NK-92 (cell line): ENCODE data around the gene ITPR1.

Source experiments
- DNase-seq: peaks from one replicate; lab custom pipeline; 2025; ENCODE audit not compliant: unreplicated experiment; lab: John Stamatoyannopoulos, UW

ITPR1 gene

DNA sequence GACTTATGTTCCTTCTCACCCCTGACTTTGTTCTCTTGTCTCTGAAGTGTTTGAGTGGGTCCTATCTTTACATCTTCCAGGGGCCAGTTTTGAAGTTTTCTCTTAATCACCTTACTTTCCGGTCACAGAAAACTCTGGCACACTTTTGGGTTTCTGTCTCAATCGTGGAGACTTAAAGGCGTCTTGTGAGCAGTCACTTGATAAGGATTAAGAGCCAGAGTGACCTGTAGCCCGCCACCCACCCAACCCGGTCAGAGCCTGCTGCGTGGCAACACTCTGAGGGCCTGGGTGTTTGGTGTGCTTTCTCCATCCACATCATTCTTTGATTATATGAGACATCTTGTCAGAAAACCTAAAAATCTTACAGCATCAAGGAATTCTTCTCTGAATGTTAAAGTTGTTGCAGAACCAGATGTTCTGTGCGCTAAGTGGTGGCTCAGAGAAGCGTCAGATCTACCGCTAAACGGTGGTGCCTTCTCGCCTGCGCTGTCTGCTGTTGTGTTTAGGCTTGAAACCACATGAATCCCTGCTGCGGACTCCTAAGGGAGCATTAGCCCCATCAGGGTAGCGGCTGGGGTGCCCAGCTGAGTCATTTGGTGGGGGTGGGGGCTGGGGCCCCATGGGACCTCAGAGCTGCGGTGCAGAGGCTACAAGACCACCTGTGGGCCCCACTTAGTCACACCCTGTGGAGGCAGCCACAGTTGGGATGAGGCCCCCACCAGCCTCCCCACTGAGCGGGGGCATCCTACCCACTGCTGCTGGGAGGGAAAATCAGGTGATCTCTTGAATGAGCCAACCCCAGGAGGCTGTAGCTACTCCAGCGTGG is 327.4 kb downstream of the ITPR1 start:
- no peak for DNase-seq

DNA sequence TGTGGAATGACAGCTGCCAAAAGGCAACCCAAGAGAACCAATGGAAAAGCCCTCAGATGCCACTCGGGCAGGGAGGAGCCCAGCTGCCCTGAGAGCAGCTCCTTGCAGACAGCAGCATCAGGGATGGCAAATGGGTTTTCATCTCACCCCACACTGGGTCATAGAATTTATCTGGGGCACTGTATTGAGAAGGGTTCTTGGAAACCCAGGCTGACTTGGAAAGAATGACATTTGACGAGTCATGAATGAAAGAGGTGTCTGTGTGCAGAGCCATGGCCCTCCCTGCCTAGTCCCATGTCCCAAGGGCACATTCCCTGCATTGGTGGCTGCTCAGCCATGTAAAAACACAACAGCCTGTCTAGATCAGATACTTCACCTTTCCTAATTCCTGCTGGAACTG is 328.2 kb downstream of the ITPR1 start:
- no peak for DNase-seq

DNA sequence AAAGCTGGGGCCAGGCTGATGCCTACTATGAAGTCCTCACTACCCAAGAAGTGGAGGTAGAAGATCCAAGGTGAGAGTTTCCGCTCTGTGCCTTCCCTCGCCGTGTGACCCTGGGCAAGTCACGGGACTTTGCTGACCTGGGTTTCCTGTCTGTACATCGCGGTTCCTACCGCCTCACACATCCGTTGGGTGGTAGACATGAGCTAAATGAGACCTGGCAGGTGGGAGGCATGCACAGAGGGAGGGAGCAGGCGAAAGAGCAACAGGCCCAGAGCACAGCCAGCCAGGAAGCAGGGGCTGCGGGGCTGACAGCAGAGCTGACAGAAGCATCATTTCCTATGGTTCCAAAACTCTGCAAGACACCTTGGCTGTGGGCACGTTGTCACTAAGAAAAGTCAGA is 328.8 kb downstream of the ITPR1 start:
- DNase-seq, result peak; percentile 17

DNA sequence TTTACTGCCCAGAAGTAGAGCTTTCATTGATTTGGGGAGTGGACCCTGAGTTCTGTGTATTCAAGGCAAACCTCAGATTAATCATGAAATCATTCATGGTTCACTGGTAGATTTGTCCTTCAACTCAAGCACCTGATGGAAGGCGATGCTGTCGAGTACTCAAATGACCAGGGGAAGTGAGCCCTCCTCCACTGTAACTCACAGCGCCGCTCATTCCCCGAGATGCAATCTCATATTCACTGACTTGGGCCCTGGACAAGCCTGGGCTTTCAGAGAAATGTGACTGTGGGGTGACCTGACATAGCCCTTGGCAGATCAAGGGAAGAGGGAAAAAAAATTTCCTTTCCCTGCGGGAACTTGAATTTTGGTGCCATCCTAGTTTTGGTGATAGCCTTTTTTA is 329.4 kb downstream of the ITPR1 start:
- no peak for DNase-seq

DNA sequence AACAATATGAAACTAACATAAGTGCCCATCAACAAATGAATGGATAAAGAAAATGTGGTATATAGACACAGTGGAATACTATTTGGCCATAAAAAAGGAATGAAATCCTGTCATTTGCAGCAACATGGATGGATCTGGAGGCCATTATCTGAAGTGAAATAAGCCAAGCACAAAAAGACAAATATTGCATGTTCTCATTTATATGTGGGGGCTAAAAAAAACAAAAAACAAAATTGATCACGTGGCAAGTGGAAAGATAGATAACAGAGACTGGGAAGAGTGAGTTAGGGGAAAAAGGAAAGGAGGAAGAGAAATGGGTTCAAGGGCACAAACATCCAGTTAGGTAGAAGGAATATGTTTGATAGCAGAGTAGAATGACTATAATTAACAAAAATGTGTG is 330.2 kb downstream of the ITPR1 start:
- no peak for DNase-seq

DNA sequence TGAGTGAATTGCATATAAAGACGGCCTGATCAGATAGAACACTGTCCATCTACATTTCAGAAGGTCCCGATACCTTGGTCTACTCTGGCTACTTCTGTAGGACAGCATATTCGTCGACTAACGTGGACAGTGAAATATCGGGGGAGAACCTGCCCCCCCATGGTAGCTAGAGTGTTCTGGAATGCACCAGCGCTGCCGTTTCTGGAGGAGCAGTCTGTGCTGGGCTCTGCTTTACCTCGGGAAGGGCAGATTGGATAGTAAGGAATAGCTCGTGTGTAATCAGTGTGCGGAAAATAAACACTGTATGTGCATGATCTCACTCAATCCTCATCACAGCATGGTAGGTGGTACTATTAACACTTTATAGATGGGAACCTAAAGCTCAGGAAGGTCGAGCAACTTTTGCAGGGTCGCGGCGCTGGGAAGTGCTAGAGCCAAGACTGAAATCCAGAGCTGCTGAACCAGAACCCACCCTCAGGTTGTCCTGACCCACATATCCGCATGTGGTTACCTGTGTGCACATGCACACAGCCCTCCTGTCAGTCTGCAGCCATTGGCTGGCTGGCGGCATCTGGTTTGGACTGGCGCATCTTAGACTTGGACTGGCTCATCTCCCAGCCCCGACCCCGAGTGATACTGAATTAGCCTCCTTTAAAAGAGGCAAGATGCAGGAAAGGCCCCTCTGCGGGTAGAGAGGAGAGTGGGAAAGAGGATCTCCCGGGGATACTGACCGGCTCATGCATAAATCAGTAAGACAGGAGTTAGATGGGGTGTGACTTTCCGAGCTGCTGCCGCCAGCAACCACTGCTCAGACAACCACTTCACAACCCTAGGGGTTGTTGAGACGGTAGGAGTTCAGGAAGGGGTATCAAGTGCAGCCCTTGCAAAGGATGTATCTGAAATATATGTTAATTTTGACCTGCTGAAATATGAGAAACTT is 331.1 kb downstream of the ITPR1 start:
- DNase-seq, result no peak

DNA sequence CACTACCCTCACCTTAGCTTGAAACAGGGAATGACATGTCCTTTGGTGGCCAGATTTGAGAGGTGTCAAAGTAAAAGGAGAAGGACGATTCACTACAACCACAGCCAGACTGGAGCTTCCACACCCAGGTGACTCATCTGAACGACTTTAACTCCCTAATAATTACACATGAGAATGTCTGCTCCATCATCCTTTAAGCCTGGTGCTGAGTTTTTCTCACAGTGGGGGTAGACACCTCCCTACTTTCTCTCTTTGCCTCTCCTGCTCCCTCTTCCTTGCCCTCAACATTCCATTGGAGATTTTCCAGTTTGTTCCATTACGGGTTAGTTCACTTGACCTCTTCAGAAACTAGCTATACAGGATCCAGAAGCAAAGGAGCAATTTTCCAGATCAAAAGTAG is 331.8 kb downstream of the ITPR1 start:
- no peak for DNase-seq

DNA sequence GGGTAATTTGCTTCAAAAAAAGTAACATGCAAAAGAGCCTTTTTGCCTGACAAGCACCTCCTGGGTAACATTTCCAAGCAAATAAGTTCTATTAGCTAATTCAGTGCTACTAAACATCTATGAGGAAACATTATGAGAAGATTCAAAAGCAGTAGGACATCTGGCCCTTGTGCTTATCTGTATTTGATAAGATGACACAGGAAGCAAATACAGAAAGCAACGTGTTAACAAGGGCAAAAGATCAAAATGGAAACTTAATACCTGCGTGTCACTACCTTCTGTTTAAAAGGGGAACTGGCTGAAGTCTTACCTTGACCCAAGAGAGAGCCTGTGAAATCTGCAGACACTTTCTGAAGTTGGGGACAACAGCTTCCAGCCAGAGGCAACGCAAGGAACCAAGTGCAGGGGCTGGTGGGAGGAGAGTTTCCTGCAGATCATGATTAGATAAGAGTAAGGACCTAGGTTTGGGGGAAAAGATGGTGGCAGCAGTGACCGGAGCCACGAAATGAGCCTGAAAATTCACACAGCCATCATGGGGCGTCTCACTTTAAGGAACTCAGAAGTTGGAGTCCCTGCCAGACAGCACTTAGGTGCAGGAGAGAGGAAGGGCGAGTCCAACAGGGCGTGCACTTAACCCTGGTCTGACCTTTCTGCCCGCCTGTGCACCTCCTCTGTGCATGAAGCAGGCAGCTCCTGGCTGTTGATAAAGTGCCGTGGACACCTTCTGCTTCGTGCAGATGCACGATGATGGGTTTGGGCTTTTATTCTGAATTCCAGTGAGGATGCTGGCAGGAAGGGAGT is 332.5 kb downstream of the ITPR1 start:
- no peak for DNase-seq

DNA sequence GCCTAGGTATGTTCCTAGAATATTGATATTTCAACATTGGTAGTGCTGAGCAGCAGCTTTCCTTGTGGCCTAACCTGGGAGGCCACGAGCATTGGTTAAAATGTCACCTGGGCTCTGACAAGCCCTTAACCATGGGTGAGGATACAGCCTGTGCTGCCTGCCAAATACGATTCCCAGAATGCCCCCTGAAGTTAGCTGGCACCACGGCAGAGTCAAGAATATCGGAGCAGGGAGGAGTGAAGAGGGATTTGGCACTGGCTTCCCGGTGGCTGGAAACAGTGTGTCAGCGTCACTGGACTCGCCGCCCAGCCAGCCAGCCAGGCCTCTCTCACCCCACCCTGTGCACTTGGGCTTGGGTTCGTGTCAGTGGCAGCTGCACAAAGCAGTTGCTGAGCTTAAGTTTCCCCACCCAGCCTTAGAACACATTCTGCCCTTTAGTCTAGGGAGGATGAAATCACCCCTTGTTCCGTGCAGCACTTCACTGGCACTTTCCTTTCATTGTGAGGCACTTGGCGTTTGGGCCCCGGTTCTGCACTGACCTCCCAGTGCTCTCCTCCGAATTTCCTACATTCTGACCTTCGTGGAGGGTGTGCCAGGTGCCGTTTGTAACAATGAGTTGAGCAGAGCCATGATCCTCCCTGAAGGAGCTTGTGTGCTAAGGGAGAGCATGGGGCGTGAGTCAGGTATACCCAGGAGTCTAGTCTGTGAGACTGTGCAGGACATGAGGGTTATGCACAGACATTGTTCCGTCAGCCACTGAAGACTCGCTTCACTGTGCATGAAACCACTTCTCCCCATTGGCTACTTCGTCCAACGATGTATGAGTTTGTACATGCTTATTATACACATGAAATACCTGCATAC is 333.3 kb downstream of the ITPR1 start:
- no peak for DNase-seq

DNA sequence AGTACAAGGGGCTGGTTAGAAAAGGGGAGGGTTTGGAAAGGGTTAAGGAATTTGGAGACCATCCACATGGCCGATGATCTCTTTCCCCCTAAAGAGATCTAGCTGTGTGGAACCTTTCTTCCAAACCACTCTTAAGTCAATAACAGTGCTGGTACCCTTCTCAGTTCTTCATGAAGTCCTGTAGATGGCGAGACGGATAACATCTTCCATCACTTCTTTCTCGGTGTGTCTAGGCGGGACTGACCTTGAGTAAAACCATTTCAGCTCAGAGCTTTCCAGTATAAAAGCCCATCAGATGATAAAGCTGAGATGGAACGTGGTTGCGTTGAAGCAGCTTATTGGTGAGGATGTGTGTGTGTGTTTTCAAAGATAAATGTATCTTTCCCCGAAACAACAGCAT is 334.6 kb downstream of the ITPR1 start:
- no peak for DNase-seq

DNA sequence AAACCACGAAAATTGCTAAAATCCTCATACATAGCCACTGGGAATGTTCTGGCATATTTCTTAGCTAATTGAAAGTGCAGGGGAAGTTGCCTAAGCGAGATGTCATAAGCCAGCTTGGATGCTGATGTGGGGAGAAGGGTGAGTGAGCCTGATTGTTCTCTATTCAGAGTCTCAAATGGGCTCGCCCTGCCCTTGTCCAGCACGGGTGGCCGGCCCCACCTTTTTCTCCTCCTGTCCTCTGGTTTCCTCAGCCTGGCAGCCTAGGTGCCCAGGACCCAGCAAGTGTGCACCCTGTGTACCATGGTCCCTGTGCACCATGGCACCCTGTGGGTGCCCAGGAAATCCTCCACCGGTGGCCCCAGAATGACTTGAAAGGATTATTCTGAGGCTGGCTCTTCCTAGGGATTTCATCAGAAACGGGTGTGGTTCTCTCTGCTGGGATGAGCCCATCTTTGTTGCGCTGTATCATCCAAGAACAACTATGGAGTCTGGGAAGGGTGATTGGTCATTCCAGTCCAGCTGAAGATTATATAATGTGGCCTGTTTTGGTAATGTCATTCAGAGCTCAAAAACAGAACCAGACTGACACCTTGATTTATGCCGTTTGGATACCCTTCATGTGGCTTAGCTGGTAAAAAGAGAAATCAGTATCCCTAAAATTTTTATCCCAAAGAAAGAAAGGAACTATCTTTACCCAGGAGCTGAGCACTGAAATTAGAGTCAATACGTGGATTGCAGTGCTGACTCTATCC is 335.3 kb downstream of the ITPR1 start:
- no peak for DNase-seq

DNA sequence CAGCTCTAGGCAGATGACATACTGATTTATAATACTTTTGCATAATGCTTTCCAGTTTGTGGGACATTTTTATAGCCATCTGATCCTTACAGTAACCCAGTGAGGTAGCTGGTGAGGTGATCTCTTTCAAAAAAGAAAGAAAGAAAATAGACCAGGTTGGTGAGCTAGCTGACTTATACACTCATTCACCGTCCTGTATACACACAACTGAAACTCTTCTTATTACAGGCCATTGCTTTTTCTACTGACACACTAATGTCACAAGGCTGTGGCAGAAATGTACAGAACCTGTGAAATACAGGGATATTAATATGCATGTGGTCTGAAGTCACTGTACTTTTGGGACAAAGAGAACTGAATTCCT is 335.9 kb downstream of the ITPR1 start:
- no peak for DNase-seq

DNA sequence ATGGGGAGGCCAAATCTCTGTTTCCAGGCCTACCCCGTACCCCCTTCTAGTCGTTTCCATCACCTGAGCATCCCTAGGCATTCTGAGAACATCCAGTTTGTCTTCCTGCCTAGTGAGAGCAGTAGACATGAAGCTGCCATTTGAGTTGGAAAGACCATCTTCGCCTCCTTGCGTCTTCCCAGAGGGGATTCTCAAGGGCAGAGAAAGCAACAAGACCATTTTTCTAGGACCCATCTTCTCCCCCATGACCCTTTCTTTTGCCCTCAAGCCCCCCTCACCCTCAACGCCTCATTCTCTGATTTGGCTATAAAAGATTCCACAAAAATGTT is 337.4 kb downstream of the ITPR1 start:
- no peak for DNase-seq

DNA sequence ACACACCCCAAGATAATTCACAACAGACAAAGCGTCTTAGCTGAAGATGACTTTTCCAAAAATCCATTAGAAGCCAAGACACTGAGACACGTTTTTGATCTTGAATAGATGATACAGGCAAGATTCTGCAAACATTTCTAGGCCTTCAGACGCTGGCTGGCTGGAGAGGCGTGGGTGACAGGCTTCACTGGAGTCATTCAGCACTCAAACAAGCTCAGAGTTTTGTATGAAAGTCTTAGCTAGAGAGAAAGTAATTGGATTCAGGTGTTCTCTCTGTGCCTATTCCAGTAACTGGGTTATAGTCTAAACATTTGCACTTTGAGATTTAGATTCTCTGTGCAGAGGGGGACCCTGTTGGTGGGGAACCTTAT is 338.4 kb downstream of the ITPR1 start:
- no peak for DNase-seq

DNA sequence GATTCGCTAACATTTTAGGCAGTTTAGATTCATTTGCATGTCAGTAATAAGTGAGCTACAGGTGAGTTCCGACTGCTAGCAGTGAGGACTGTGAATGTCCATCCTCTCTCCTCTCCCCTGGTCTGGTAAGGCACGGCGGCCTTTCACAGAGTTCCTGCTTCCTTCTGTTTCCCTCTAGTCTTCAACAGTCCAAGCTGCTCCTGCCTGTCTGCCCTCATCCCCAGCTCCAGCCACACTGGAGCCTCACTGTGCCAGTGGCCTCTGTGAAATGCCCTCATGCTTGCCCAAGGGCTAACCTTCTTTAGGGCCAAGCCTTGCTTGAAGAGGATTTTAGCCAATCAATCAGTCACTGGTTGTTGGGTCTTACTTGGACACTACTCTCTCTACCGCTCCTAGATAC is 340.3 kb downstream of the ITPR1 start:
- DNase-seq, result no peak

DNA sequence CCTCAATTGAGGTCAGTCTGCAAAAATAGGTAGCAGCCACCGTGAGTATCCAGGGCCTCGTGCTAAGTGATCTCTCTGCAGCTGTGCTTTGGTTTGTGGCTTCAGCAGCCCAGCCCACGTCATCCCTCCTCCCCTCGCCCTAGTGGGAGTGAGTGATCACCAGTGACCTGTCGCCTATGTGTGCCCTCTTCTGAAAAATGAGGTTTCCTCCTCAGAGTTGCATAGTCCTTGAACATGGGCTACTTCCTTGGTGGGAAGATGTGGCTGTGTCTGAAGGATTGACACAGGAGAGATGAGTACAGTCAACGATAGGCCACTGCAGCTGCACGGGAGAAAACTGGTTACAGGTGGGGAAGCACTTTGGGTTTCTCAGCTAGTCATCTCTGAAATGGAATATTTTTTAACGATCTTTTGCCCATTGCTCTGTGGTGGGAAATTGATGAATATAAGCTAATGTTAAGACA is 341.3 kb downstream of the ITPR1 start:
- peak; percentile 20 for DNase-seq

DNA sequence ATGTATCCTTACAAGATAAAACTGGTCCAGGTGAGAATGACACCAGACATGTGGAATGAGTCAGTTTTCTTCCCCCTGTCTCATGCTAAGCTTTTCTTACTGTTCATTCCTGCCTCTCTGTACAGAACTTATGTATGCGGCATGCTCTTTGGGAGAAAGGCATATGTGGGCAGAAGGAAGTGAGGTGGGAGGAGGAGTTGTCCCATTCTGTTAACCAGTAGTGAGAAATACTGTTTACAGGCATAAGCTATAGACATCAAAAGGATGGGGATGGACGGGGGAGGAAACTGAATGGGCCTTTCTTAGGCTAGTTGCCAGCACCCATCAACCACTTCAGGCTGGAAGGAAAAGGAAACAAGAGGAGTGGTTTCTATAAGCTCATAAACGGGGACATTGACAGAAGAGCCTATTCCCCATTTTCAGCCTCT is 342.5 kb downstream of the ITPR1 start:
- DNase-seq, result no peak

DNA sequence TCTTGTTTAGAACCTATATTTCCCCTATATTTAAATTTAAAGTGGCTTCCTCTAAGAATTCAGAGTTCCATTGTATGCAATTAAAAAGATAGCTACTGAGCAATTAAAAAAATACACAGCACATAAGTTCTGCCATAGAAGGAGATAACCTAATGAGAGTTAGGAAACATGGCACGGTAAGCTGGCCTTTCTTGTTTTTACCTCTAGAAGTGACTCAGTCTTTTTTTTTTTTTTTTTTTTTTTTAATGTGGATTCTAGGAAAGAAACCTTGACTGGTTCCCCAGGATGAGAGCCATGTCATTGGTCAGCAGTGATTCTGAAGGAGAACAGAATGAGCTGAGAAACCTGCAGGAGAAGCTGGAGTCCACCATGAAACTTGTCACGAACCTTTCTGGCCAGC is 343.4 kb downstream of the ITPR1 start:
- DNase-seq, result no peak

DNA sequence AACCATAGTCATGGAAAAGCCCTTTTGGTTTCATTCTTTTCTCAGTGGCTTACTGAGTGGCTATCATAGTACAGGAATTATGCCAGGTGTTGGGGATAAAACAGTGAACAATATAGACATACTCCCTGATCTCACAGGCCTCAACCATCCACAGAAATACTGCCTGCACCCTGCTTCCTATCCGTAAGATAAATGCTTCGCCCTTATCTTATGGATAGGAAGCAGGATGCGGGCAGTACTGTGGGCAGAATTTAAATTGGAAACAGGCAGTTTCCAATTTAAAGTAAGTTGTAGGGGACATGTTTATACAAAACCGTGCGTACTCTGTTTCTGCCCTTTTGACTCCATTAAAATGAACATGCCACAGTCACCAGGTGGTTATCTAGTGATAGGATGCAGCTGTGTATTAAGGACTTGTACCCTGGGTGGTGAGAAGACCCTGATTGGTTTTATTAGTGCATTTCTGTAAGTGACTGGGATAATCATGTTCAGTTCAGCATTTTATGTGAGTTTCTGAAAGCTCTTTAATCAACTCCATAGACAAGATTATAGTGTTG is 344.3 kb downstream of the ITPR1 start:
- no peak for DNase-seq

DNA sequence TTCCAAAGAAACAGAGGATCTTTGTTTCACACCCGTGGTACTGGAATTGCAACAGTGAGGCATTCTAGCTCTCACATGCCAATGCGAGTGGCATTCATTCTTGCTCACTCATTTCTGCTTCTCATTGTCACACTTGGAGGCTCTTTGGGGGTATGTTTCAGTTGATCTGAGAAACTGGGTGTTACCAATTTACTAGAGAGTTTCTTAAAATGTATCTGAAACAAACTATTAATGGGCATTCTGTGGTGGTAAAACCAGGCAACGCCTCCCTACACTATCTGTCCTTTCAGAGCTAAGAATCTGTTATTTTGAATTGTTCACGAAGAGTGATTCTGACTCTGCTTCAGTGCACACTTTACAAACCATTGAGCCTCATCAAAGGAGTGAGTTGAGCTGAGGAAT is 345.5 kb downstream of the ITPR1 start:
- DNase-seq, result no peak
